MM.1S (cell line): ENCODE data around the gene GSTM5.

Experiments
- CTCF ChIP-seq: fragments of 300-600 bp; sonication (generic); IDR thresholded peaks from 2 replicates; pipeline ENCODE4 v1.5.1; 2016; ENCODE audit warnings: antibody characterized with exemption, low read length, mixed read lengths
- EZH2 ChIP-seq: fragments of 300-600 bp; sonication (generic); optimal IDR thresholded peaks from 2 replicates; pipeline ENCODE3; 2017; ENCODE audit warnings: low read depth, mild to moderate bottlenecking, antibody characterized with exemption, low read length, mixed read lengths

DNA sequence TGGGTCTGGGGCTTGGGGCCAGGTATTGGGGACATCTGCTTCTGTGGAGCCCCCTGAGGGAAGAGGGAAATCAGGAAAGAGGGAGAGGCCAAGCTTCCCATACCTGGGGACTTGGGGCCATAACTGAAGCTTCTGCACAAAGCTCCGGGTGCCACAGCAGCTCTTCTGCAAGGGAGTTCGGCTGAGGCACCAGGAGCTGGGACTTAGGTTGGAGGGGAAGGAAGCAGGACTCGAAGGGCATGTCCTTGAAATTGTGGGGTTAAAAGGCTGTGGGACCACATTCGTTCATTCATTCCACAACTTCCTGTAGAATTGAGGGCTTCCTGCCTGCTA is 53.4 kb downstream of the GSTM5 start:
- TF ChIP-seq CTCF, result no peak
- TF ChIP-seq EZH2, result no peak
